HS-27A (cell line): Measurements from ENCODE around the gene NUP54.

Experiments used
- DNase-seq: peaks from one replicate; pipeline ENCODE4 v3.0.0-alpha.2; 2012; ENCODE audit warnings: low read depth, missing footprints

The NUP54 gene

GRCh38 chr4:76148142-76148865 lies at the start of gene NUP54:
TSS of gene NUP54 (minus strand) at chr4:76148397. CDS start at chr4:76148374, 23 bp downstream.
- DNase-seq, result peak; percentile 90

GRCh38 chr4:76197031-76197743 lies 49.0 kb upstream of the NUP54 start:
- no peak for DNase-seq

DNA sequence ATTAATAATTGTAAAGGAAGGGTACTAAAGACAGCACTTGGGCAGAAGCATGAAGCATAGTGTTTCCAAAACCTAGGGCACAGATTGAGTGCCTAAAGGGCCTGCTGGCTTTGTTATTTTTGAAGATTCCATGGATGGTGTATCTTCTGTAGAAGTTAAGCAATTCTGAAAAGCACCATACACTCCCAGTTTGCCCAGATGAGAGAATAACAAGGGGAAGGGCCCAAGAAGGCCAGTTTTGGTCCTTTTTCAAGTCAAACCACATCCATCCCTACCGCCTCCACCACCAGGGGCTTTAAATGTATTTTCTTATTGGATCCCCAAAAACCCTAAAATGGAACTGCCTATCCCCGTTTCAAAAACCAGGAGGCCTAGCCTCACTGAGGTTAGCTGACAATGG lies 48.2 kb upstream of the NUP54 start:
- no peak for DNase-seq

DNA sequence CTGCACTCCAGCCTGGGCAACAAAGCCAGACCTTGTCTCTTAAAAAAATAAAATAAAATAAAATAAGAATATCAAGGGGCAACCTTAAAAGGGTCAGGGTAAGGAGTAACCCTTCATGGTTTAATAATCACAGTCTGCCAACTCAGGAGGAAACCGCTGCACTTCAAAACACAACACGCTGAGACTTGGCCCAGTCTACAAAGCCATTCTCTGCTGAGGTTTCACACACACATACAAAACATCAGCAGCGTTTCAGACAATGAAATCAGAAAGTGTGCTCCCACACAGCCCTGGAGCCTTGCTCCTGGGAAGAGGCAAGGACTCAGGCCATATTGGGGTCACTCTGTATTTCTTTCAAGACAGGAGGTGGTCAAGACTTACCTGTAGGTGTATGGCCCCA lies 47.1 kb upstream of the NUP54 start:
- no peak for DNase-seq

- peak; percentile 77 for DNase-seq
Measured at GRCh38 chr4:76194325-76194724, 46.1 kb upstream of the NUP54 start.

GRCh38 chr4:76192236-76192635 lies 44.0 kb upstream of the NUP54 start:
- DNase-seq, result no peak

DNA sequence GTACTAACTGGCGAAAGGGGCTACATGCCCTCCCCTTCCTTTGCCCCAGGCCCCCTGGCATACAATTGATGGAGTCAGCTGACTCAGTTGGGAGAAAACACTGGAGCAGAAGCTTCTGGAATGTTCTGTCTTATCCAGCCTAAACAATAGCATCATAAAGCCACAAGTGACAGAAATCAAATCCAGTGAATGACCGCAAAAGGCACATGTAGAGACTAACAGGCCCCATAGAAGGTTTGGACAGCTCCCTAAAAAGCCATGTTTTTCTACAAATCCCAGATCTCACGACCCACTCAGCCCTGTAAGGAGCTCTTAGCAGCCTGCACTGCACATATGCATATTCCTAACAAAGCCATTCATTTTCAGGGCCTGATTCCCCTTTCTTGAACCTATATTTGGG lies 40.4 kb upstream of the NUP54 start:
- no peak for DNase-seq

GRCh38 chr4:76188149-76188548 lies 40.0 kb upstream of the NUP54 start:
- no peak for DNase-seq

DNA sequence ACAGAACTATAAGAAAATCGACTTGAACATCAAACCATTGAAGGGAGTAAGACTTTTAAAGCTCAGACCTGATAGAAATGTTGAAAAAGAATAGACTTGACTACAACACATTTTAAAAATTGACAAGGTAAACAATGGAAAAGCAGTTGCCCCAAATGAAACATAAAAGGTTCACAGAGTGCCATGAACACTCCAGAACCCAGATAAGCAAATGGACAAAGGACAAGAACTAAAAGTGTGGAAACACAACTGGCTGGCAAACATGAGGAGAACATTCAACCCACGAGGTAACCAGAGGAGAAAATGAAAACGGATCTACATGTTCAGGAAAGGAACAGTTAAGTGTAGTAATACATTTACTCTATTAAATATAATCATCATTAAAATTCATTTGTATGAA lies 39.0 kb upstream of the NUP54 start:
- no peak for DNase-seq

DNA sequence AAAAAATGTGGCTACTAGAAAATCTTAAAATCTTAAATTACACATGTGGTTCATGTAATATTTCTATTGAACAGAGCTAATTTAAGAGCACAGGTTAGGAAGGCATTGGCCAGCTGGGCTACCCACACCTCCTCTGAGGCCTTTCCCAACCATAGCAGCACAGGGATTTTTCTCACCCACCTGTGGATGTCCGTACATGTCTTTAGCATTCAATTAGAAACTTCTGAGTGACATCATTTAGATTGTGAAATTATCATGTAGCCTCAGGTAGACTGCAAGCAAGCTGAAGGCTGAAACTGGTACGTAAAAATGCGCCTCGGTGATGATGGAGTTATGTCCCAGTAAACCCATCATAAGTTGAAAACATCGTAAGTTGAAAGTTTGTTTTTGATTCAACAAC lies 34.3 kb upstream of the NUP54 start:
- DNase-seq, result no peak

DNA sequence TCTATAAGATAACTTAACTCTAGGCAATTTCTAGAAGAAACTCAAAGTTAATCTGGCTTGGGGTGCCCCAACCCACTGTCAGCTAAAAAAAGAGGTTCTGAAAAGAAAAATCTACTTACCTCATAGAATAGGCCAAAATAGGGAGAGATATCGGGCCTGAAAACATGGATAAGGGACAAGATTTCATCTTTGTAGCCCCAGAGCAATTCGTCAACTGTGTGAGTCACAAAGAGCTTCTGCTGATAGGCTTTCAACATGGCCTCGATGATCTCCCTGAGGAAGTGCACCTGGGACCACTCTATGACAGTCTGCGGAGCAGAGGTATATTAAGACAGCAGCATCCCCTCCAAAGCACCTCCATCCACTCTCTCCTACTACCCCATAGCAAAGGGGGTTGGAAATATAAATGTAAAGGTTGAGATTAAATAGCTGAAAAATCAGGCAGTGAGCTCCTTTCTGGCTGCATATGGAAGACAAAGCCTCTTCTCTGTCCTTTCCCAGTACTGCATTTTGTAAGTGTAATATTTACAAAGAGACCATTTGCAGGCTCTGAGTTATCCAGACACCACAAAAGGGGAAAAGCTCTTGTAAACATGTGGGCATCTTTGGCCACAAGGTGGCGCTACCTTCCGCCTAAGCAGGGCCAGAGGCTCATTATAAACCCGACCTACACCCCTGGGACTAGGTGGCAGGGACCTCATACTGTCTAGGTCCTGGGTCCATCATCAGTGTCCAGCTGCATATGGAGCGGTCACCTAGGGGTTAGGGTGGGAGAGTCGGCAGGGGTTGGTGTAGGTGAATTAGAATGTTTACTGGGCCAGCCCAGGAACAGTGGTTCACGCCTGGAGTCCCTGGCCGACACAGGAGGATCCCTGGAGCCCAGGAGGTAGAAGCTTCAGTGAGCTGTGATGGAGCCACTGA lies 31.5 kb upstream of the NUP54 start:
- DNase-seq, result peak; percentile 41

DNA sequence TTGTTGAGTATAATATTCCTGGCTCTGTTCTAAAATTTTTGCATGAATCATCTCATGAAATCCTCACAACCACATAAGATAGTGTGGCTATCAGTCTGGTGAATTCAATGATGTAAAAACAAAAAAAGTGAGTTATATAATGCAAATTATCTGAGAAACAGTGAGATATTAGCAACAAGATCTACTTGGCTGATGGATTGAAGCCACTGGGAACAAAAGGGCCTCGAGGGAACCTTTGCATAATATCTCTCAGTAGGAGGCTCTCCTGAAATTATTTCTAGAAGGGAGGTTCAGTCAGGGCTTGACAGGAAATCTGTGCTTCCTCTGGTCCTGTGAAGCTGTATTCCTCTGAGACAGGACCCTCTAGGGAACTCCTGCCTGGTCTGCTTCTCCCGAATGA lies 30.1 kb upstream of the NUP54 start:
- no peak for DNase-seq

DNA sequence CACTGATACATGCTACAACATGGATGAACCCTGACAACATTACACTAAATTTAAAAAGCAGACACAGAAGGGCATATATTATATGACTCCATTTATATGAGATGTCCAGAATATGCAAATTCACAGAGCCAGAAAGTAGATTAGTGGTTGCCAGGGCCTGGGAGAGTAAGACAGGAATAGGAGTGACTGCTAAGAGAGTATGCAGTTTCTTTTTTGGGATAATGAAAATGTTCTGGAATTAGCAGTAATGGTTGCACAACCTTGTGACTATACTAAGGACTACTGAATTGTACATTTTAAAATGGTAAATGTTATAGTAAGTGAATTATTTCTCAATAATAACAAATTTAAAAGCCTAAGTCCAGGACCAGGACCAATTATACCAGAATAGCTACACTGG lies 29.5 kb upstream of the NUP54 start:
- DNase-seq, result no peak

DNA sequence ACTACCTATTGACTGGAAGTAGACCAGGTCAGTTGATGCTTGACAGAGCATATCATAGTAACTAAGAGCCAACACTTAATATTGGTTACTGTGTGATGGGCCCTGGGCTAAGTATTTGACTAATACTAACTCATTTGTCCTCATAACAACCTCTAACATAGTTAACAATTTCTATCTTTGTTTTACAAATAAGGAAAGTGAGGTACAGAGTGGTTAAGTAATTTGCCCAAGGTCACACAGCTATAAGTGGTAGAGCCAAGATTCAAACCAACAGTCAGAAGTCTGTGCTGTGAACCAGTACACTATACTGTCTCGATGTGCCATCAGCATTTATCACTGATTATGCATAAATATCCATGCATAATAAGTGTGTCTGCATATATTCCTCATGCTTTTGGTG lies 27.1 kb upstream of the NUP54 start:
- no peak for DNase-seq

- no peak for DNase-seq
Measured at GRCh38 chr4:76174216-76174615, 26.0 kb upstream of the NUP54 start.

GRCh38 chr4:76168688-76169087 lies 20.5 kb upstream of the NUP54 start:
- DNase-seq, result no peak

DNA sequence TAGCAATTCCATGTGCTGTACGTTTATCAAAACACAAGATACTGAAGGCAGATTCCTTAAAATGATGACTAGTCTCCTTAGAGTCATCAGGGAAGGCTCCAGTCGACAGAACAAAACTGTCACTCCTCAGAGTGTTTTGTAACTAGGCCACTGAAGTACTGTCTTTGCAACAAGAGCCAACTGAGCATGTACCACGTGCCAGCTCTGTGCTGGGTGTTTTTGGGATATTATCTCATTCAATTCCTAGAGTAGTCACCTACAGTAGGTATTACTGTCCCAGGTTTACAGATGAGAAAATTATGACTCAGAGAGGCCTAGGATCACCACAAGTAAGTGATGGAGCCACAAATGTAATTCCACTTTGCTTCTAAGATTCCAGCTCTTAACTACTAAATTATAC lies 18.3 kb upstream of the NUP54 start:
- DNase-seq, result no peak

DNA sequence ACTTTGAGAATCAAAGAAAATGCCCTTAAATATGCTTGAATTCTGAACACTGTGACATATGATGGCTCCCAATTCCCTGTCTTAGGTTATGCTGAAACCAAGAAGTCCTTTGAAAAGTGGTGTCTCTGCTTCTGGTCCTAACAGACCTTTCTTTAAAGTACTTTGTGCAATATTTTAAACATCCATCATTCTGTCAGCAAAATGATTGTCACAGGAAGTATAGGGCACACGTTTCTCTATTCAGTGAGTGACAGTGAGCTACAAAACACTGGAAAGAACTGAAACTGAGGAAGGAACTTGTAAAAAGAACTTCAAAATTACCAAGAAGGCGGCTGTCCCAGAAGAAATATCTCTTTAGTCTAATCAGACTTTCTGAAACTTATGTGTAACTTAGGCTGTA lies 12.2 kb upstream of the NUP54 start:
- no peak for DNase-seq

DNA sequence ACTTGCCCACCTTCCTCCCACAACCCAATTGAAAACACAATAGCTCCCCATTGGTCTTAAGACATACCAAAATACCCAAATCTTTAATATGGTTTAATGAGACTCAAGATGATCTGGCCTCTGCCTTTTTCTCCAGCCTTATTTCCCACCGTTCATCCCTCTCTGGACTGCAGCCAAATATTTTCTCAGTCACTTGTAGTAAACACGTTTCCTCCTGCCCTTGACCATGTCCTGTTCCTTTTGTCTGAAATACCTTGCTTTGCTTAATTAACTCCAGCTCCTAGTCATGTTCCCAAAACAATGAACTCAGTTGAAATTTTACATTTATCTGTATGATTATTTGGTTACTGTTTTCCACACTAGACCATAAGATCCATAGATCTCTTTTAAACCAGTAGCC lies 8.4 kb upstream of the NUP54 start:
- no peak for DNase-seq

- no peak for DNase-seq
Measured at GRCh38 chr4:76155979-76156378, 7.8 kb upstream of the NUP54 start.

DNA sequence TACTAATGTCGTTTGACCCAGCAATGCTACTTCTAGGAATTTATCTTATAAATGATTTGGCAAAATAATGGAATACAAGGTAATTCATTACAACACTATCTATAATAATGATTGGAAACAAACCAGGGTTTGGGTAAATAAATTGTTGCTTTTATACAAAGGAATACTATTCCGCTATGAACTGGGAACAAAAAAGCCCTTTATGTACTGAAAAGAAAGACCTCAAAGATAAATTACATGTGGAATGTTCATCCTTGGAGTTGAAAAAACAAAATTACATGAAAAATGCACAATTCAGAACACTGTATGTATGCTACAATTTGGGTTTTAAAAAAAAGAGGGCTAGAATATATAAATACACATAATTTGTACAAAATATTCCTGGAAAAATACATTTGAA lies 5.2 kb upstream of the NUP54 start:
- DNase-seq, result no peak

- DNase-seq, result peak; percentile 52
Measured at GRCh38 chr4:76147454-76148141, 599 bp downstream of the NUP54 start.
